Stimulated activated CD4-positive, alpha-beta T cell treated with anti-CD3 and anti-CD28 coated beads, Interleukin-12 subunit alpha, Interleukin-12 subunit beta, amount 100 ng/mL, for 24 hours (primary cell): ENCODE results near the gene PRKRIP1.
"Not testable (repeated sequence)": the region's sequence is repeated elsewhere in the genome, so short reads cannot be mapped to it uniquely, and the experiment has no call there.

ENCODE experiments used
- DNase-seq, 2 experiments: peaks; one replicate each; pipeline ENCODE4 v3.0.0-alpha.2; 2020; ENCODE audit warnings: low read depth in 2 of 2

The PRKRIP1 gene

GRCh38 chr7:102404005-102404861, 8.1 kb downstream of the PRKRIP1 start:
- peak in 1 of 2 experiments; percentile 25 for DNase-seq

- not testable (repeated sequence) for DNase-seq
Observed at GRCh38 chr7:102404862-102405188, 8.7 kb downstream of the PRKRIP1 start.

- no peak for DNase-seq
Observed at GRCh38 chr7:102407910-102408309, 11.7 kb downstream of the PRKRIP1 start.

- not testable (repeated sequence) for DNase-seq
Observed at GRCh38 chr7:102408530-102408929, 12.4 kb downstream of the PRKRIP1 start.

GRCh38 chr7:102409340-102409739, 13.2 kb downstream of the PRKRIP1 start:
- no peak for DNase-seq

GRCh38 chr7:102410123-102410522, 14.0 kb downstream of the PRKRIP1 start:
- no peak for DNase-seq

GRCh38 chr7:102410918-102411317, 14.8 kb downstream of the PRKRIP1 start:
- no peak for DNase-seq

- DNase-seq = no peak
Observed at GRCh38 chr7:102412548-102412947, 16.4 kb downstream of the PRKRIP1 start.

- no peak for DNase-seq
Observed at GRCh38 chr7:102413091-102413490, 16.9 kb downstream of the PRKRIP1 start.

- DNase-seq = no peak
Observed at GRCh38 chr7:102413611-102414010, 17.4 kb downstream of the PRKRIP1 start.

GRCh38 chr7:102415685-102416225, 19.6 kb downstream of the PRKRIP1 start:
- peak in 1 of 2 experiments; percentile 55 for DNase-seq

- no peak for DNase-seq
Observed at GRCh38 chr7:102416406-102416805, 20.2 kb downstream of the PRKRIP1 start.

GRCh38 chr7:102417105-102417504, 20.9 kb downstream of the PRKRIP1 start:
- DNase-seq = no peak

- no peak for DNase-seq
Observed at GRCh38 chr7:102418592-102418991, 22.4 kb downstream of the PRKRIP1 start.

GRCh38 chr7:102421706-102422240, 25.6 kb downstream of the PRKRIP1 start:
- no peak for DNase-seq

- no peak for DNase-seq
Observed at GRCh38 chr7:102424129-102424551, 28.0 kb downstream of the PRKRIP1 start.

GRCh38 chr7:102424787-102425218, 28.6 kb downstream of the PRKRIP1 start:
- no peak for DNase-seq

GRCh38 chr7:102425639-102426267, 29.6 kb downstream of the PRKRIP1 start:
- DNase-seq = peak; percentile 65 to 70

GRCh38 chr7:102426268-102427018, 30.3 kb downstream of the PRKRIP1 start:
- peak; percentile 60 to 63 for DNase-seq

- no peak for DNase-seq
Observed at GRCh38 chr7:102427019-102427405, 30.8 kb downstream of the PRKRIP1 start.

GRCh38 chr7:102429141-102429899, 33.2 kb downstream of the PRKRIP1 start:
- no peak for DNase-seq
